ENCODE data around the gene PCGF1.

The PCGF1 gene

GRCh38 chr2:74499940-74500577, 7.4 kb downstream of the PCGF1 start:
- in situ Hi-C loops (cut with MboI; ENCODE audit: low sequenced_read_pairs), result loop anchor here (25.0 kb wide), 1 partner anchor 87 kb away; no protein-coding TSS in a partner anchor

DNA sequence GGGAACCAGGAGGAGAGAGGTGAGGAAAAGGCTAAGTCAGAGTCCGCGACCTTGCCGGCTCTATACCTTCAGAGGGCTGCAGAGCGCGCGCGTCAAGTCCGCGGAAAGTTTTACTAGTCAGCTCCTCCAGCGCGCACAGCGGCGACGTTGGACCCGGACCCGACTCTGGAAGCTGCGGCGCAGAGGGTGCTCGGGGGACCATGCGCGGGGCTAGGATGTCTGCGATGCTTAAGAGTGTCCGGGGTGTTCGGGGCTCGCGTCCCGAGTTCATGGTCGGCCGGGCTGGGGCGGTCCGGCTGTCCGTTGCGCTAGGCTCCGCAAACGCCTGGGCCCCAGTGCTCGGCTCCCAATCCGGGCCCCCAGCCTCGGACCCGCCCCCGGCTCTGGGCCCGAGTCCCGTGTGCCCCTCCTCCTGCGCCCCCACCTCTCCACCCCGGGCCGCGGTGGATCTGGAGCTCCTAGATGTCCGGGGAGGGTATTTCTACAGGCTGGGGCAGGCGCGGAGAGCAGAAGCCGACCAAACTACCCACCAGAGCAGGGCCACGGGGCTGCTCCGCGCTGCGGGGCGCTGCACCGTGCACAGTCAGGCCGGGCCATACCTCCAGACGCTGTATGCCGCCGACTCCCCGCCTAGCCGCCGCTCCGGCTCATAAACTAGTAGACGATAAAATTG, 8.1 kb downstream of the PCGF1 start, which contains the start of gene LBX2:
LBX2 (minus strand) TSS at position 337 of the 673 bp plus-strand sequence; CDS start at position 271, 66 bp downstream.
- in situ Hi-C loops (cut with MboI; ENCODE audit: low sequenced_read_pairs), result loop anchor here (25.0 kb wide), 1 partner anchor 88 kb away; no protein-coding TSS in a partner anchor

- in situ Hi-C loops (cut with MboI; ENCODE audit: low sequenced_read_pairs), result loop anchor here (25.0 kb wide), 1 partner anchor 89 kb away; no protein-coding TSS in a partner anchor
Observed at GRCh38 chr2:74498500-74499266, 8.8 kb downstream of the PCGF1 start.

DNA sequence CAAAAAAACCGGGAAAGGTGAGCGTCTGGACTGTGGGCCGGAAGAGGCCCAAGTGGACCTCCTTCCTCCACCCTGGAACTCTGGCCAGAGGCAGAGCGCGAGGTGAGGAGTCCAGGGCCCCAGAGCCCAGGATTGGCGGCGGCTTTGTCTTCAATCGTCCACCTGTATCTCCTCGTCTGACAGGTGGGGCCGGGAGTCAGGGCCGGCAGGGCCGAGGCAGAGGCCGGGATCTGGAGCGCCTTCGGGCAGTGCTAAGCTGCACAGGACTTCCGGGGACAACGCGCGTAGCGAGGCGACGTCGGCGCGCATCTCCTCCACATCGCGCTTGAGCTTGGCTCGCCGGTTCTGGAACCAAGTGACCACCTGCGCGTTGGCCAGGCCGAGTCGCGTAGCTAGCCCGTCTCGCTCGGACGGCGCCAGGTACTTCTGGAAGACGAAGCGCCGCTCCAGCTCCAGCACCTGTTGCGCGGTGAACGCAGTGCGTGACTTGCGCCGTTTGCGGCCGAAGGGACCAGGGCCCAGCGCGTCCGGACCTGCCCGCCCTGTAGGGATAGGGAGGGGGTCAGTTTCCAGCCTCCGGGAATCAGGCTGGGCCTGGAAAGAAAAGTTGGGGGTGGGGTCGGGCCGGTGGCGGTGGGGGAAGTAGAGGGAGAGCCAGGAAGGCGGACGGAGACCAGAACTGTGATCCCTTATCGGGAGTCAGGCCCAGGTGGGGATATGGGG, 9.6 kb downstream of the PCGF1 start:
- in situ Hi-C loops (cut with MboI; ENCODE audit: low sequenced_read_pairs), result loop anchor here (25.0 kb wide), 1 partner anchor 89 kb away; no protein-coding TSS in a partner anchor

GRCh38 chr2:74496997-74497776, 10.3 kb downstream of the PCGF1 start:
- in situ Hi-C loops (cut with MboI; ENCODE audit: low sequenced_read_pairs), result loop anchor here (25.0 kb wide), 1 partner anchor 90 kb away; no protein-coding TSS in a partner anchor

- in situ Hi-C loops (cut with MboI; ENCODE audit: low sequenced_read_pairs), result loop anchor here (25.0 kb wide), 1 partner anchor 92 kb away; no protein-coding TSS in a partner anchor
Observed at GRCh38 chr2:74495440-74495839, 12.1 kb downstream of the PCGF1 start.

DNA sequence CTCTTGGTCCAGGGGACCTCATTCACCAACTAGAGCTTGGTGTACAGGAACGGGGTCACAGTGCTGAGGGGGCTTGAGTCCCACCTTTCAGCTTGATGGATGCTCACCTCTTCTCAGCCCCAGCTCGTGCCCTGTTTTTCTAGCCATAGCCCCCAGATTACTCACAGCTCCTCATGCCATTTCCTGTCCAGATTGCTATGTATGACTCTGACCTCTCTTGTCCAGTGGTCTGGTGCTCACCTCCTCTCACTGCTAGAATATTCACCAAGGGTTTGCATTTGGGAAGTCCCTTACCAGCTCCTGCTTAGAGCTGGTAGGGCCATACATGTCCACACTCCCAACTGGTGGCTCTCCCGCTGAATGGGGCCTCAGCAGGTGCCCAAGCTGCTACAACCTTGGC, 13.9 kb downstream of the PCGF1 start:
- in situ Hi-C loops (cut with MboI; ENCODE audit: low sequenced_read_pairs), result loop anchor here (25.0 kb wide), 1 partner anchor 94 kb away; no protein-coding TSS in a partner anchor

DNA sequence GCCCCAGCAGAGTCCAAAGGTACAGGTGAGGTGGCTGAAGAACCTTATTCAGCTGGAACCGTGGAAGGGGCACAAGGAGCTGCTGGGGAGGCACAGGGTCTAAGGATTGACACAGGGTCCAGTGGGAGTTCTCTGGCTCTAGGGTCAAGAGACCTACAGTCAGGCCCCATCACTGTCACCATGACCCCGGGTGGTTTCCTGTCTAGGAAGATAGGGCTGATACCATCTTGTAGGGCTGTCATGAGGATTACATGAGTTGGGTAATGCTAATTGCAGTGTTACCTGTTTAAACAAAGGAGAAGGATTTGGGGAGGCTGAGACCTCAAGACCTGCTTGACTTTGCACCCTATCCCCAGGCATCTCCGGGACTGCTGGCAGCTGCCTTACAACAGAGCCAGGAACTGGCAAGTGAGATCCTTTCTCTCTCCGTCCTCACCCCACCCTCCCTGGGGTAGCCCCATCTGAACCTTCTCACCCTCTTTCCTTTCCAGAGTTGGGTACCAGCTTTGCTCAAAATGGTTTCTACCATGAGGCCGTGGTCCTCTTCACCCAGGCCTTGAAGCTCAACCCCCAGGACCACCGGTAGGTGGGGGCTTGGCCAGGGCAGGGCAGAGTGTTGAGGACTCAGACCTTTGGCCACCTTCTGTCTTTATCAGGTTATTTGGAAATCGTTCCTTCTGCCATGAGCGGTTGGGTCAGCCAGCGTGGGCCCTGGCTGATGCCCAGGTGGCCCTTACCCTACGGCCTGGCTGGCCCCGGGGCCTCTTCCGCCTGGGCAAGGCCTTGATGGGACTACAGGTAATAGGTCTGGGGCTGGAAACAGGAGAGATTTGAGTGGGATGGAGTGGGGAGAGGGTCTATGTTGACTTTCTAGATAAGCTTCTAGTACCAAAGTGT, 15.6 kb downstream of the PCGF1 start:
- in situ Hi-C loops (cut with MboI; ENCODE audit: low sequenced_read_pairs), result loop anchor here (25.0 kb wide), 1 partner anchor 95 kb away; no protein-coding TSS in a partner anchor

- in situ Hi-C loops (cut with MboI; ENCODE audit: low sequenced_read_pairs), result loop anchor here (25.0 kb wide), 1 partner anchor 97 kb away; no protein-coding TSS in a partner anchor
Observed at GRCh38 chr2:74489906-74490305, 17.6 kb downstream of the PCGF1 start.

DNA sequence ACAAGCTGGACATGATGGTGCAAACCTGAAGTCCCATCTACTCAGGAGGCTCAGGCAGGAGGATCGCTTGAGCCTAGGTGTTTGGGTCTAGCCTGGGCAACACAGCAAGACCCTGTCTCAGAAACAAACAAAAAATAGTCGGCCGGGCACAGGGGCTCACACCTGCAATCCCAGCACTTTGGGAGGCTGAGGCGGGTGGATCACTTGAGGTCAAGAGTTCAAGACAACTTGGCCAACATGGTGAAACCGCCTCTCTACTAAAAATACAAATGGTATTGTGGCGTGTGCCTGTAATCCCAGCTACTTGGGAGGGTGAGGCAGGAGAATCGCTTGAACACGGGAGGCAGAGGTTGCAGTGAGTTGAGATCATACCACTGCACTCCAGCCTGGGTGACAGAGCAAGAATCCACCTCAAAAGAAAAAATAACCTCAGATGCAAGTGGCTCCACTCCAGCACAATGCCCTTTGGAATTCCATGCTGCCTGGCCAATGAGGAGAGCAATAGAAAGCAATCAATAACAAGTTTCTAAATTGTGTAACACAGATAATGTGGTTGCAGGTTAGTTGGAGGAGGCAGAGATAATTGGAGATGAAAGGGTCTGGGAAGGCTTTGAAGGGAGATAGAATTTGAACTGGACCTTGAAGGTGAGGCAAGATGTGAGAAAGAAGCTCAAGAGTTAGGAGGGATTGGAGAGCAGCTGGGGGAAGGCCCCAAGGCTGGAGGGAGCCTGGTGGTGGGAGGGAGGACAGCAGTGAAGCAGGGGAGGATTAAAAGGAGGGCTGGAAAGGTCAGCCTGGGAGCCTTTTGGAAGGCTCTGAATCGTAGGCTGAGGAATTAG, 18.6 kb downstream of the PCGF1 start:
- in situ Hi-C loops (cut with MboI; ENCODE audit: low sequenced_read_pairs), result loop anchor here (25.0 kb wide), 1 partner anchor 98 kb away; no protein-coding TSS in a partner anchor

DNA sequence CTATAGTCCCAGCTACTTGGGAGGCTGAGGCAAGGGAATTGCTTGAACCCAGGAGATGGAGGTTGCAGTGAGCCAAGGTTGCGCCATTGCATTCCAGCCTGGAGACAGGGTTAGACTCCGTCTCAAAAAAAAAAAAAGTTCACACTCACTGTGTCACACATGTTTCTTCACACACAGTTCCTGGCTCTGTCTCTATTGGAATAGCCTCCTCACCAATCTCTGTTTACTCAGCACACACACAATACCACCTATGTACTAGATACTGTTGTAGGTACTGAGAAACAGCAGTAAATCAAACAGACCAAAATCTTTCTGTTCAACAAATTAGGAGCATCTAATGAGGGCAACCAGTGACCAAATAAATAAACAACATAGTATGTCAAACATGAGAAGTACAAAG, 21.4 kb downstream of the PCGF1 start:
- in situ Hi-C loops (cut with MboI; ENCODE audit: low sequenced_read_pairs), result loop anchor here (25.0 kb wide), 1 partner anchor 101 kb away; no protein-coding TSS in a partner anchor

DNA sequence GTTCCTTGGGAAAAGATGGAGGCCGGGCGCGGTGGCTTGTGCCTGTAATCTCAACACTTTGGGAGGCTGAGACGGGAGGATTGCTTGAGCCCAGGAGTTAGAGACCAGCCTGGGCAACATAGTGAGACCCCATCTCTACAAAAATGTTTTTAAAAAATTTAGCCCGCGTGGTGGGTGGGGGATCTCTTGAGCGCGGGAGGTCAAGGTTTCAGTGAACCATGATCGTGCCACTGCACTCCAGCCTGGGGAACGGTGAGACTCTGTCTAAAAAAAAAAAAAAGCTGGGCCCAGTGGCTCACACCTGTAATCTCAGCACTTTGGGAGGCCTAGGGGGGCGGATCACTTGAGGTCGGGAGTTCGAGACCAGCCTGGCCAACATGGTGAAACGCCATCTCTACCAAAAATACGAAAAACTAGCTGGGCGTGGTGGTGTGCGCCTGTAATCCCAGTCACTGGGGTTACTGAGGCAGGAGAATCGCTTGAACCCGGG, 23.8 kb downstream of the PCGF1 start:
- in situ Hi-C loops (cut with MboI; ENCODE audit: low sequenced_read_pairs), result loop anchor here (25.0 kb wide), 1 partner anchor 104 kb away; no protein-coding TSS in a partner anchor

- in situ Hi-C loops (cut with MboI; ENCODE audit: low sequenced_read_pairs), result loop anchor here (25.0 kb wide), 1 partner anchor 104 kb away; no protein-coding TSS in a partner anchor
Observed at GRCh38 chr2:74482801-74483674, 24.5 kb downstream of the PCGF1 start, which contains the start of the genes CCDC142 and TTC31. TSS of gene CCDC142 (minus strand) at chr2:74482998. CDS start at chr2:74482837, 161 bp downstream. TSS of gene TTC31 (plus strand) at chr2:74483081. CDS start at chr2:74483096, 15 bp downstream.

GRCh38 chr2:74481961-74482800, 25.3 kb downstream of the PCGF1 start:
- in situ Hi-C loops (cut with MboI; ENCODE audit: low sequenced_read_pairs), result loop anchor here (25.0 kb wide), 1 partner anchor 105 kb away; no protein-coding TSS in a partner anchor

- in situ Hi-C loops (cut with MboI; ENCODE audit: low sequenced_read_pairs), result loop anchor here (25.0 kb wide), 1 partner anchor 106 kb away; no protein-coding TSS in a partner anchor
Observed at GRCh38 chr2:74481431-74481830, 26.1 kb downstream of the PCGF1 start.

Measured in HL-60/S4 treated with phorbol 12-myristate 13-acetate at 8.2 ng/mL for 4 days and 3 days (cell line).